KOPT-K1 (cell line): ENCODE data around the gene GUCD1.
A peak's percentile ranks its signal among the peaks of the same experiment; 100 is the strongest.
"Not testable (repeated sequence)": the region's sequence is repeated elsewhere in the genome, so short reads cannot be mapped to it uniquely, and the experiment has no call there.

Experiments used
- H3K27ac ChIP-seq: fragments of 200-600 bp; sonication (generic); 2 replicates; pipeline ENCODE4 v1.5.1; 2016; ENCODE audit warnings: antibody characterized with exemption, mild to moderate bottlenecking, low read depth, low read length; ENCODE audit not compliant: poor library complexity, severe bottlenecking
- H3K36me3 ChIP-seq: fragments of 200-600 bp; sonication (generic); 2 replicates; pipeline ENCODE4 v1.5.1; 2017; ENCODE audit warnings: antibody characterized with exemption, mild to moderate bottlenecking, low read length, moderate library complexity; ENCODE audit not compliant: insufficient read depth
- H3K9me3 ChIP-seq: fragments of 200-600 bp; sonication (generic); 2 replicates; pipeline ENCODE4 v1.5.1; 2017; ENCODE audit warnings: antibody characterized with exemption, low read length, mild to moderate bottlenecking; ENCODE audit not compliant: insufficient read depth, poor library complexity, severe bottlenecking

GUCD1 gene

GRCh38 chr22:24555165-24556039 lies 464 bp upstream of the GUCD1 start, which contains the start of gene SNRPD3:
TSS of gene SNRPD3 (plus strand) at chr22:24555999. CDS start at chr22:24557675, 1,676 bp downstream.
- Histone ChIP-seq H3K9me3 (no peaks in the 10 kb centered on the region), H3K36me3 (peaks cover 48% of the 10 kb centered on the region), H3K27ac (peak within 1 kb of the TSS; percentile 100)

GRCh38 chr22:24553597-24554312 lies 1.2 kb downstream of the GUCD1 start:
- peak overlapping the region; percentile 100 for H3K27ac ChIP-seq
- peaks cover 51% of the 10 kb centered on the region for H3K36me3 ChIP-seq
- no peaks in the 10 kb centered on the region for H3K9me3 ChIP-seq

GRCh38 chr22:24552503-24553286 lies 2.2 kb downstream of the GUCD1 start:
- Histone ChIP-seq H3K27ac (peak overlapping the region; percentile 100), H3K36me3 (peaks cover 51% of the 10 kb centered on the region)
- not testable (repeated sequence) for H3K9me3 ChIP-seq

GRCh38 chr22:24550902-24551435 lies 4.0 kb downstream of the GUCD1 start:
- H3K36me3 ChIP-seq = peaks cover 60% of the 10 kb centered on the region
- no peaks in the 10 kb centered on the region for H3K9me3 ChIP-seq
- no peak overlapping the region for H3K27ac ChIP-seq

GRCh38 chr22:24550028-24550901 lies 4.7 kb downstream of the GUCD1 start:
- Histone ChIP-seq H3K9me3 (no peaks in the 10 kb centered on the region), H3K27ac (no peak overlapping the region), H3K36me3 (peaks cover 66% of the 10 kb centered on the region)

GRCh38 chr22:24548812-24549211 lies 6.1 kb downstream of the GUCD1 start:
- H3K9me3 ChIP-seq = no peaks in the 10 kb centered on the region
- H3K36me3 ChIP-seq = peaks cover 81% of the 10 kb centered on the region
- no peak overlapping the region for H3K27ac ChIP-seq

GRCh38 chr22:24543679-24544243 lies 11.2 kb downstream of the GUCD1 start:
- Histone ChIP-seq H3K9me3 (no peaks in the 10 kb centered on the region), H3K36me3 (peaks cover 93% of the 10 kb centered on the region), H3K27ac (no peak overlapping the region)

- peaks cover 88% of the 10 kb centered on the region for H3K36me3 ChIP-seq
These were observed 11.7 kb downstream of the GUCD1 start for GRCh38 chr22:24543185-24543601.

GRCh38 chr22:24542641-24543040 lies 12.3 kb downstream of the GUCD1 start:
- Histone ChIP-seq H3K36me3 (peaks cover 82% of the 10 kb centered on the region), H3K27ac (no peak overlapping the region), H3K9me3 (no peaks in the 10 kb centered on the region)

More at GRCh38 chr22:24543185-24543601, 11.7 kb downstream of the GUCD1 start:
- H3K9me3 ChIP-seq = no peaks in the 10 kb centered on the region
- no peak overlapping the region for H3K27ac ChIP-seq

- no peak overlapping the region for H3K27ac ChIP-seq
- peaks cover 75% of the 10 kb centered on the region for H3K36me3 ChIP-seq
- H3K9me3 ChIP-seq = no peaks in the 10 kb centered on the region
These were observed 13.0 kb downstream of the GUCD1 start for GRCh38 chr22:24541681-24542515.

- H3K9me3 ChIP-seq = no peaks in the 10 kb centered on the region
- no peak overlapping the region for H3K27ac ChIP-seq
- peaks cover 63% of the 10 kb centered on the region for H3K36me3 ChIP-seq
These were observed 14.5 kb downstream of the GUCD1 start for GRCh38 chr22:24540470-24540869.

- H3K27ac ChIP-seq = no peak overlapping the region
- H3K36me3 ChIP-seq = peaks cover 19% of the 10 kb centered on the region
- no peaks in the 10 kb centered on the region for H3K9me3 ChIP-seq
These were observed 18.8 kb downstream of the GUCD1 start for GRCh38 chr22:24536089-24536488.

- H3K36me3 ChIP-seq = peaks cover 11% of the 10 kb centered on the region
- H3K9me3 ChIP-seq = no peaks in the 10 kb centered on the region
These were observed 19.6 kb downstream of the GUCD1 start for GRCh38 chr22:24535348-24535747.

More at GRCh38 chr22:24535348-24535747, 19.6 kb downstream of the GUCD1 start:
- no peak overlapping the region for H3K27ac ChIP-seq
